SK-N-SH treated with all-trans-retinoic acid at 6 μM for 48 hours (cell line): Measurements from ENCODE around the gene GNMT.

ENCODE experiments used
- ESRRG ChIP-seq: fragments of 250-450 bp; sonication (Bioruptor Pico); IDR thresholded peaks from 2 replicates; pipeline ENCODE4 v1.6.1; 2021; ENCODE audit warnings: mild to moderate bottlenecking
- OSR1 ChIP-seq: fragments of 250-450 bp; sonication (Bioruptor Pico); IDR thresholded peaks from 2 replicates; pipeline ENCODE4 v1.8.0; 2022; ENCODE audit warnings: moderate library complexity, mild to moderate bottlenecking, inconsistent platforms
- PPARA ChIP-seq: fragments of 250-450 bp; sonication (Bioruptor Pico); IDR thresholded peaks from 2 replicates; pipeline ENCODE4 v1.5.0; 2020; ENCODE audit warnings: mild to moderate bottlenecking, borderline replicate concordance
- ZFP3 ChIP-seq: fragments of 250-450 bp; sonication (Bioruptor Pico); IDR thresholded peaks from 2 replicates; pipeline ENCODE4 v1.5.0; 2020; ENCODE audit warnings: mild to moderate bottlenecking, moderate library complexity
- TF ChIP-seq, protein P1 (sequence below): fragments of 250-450 bp; sonication (Bioruptor Pico); IDR thresholded peaks from 2 replicates; pipeline ENCODE4 v1.8.0; 2021; ENCODE audit warnings: low read depth, mild to moderate bottlenecking, moderate library complexity, borderline replicate concordance
- TF ChIP-seq, protein P2 (sequence below): fragments of 250-450 bp; sonication (Bioruptor Pico); IDR thresholded peaks from 2 replicates; pipeline ENCODE4 v1.8.0; 2020; ENCODE audit warnings: mild to moderate bottlenecking, moderate library complexity, borderline replicate concordance

DNA sequence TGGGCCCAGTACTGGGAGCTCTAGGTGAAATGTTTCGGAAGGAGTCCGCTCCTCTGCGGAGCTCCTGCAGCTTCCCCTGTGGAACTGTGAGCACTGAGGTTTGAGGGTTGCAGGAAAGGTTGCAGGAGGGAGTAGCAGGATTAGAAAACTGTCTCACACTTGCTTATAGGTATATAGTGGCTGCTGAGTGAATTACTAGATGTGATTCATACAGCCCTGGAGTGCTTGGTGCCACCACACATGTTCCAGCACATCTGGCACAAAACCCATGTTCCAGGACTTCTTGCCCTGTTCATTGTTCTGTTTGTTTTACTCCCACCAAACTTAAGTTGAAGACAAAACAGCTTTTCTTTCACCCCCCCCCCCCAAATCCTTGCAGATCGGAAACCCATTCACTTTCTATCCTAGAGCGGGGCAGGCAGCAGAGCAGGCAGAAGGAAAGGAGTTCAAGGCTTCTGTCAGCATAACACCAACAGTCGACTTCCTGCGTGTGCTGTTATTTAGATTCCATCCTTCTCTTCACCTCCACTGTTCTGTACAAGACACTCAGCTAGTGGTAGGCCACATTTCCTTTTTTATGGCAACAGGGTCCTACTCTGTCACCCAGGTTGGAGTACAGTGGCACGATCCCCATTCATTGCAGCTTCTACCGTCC lies 19.1 kb downstream of the GNMT start:
- TF ChIP-seq, protein P1, sequence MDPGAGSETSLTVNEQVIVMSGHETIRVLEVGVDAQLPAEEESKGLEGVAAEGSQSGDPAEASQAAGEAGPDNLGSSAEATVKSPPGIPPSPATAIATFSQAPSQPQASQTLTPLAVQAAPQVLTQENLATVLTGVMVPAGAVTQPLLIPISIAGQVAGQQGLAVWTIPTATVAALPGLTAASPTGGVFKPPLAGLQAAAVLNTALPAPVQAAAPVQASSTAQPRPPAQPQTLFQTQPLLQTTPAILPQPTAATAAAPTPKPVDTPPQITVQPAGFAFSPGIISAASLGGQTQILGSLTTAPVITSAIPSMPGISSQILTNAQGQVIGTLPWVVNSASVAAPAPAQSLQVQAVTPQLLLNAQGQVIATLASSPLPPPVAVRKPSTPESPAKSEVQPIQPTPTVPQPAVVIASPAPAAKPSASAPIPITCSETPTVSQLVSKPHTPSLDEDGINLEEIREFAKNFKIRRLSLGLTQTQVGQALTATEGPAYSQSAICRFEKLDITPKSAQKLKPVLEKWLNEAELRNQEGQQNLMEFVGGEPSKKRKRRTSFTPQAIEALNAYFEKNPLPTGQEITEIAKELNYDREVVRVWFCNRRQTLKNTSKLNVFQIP (CRISPR knock-in tag), result no peak
- TF ChIP-seq PPARA (CRISPR knock-in tag), result no peak
- no peak for TF ChIP-seq ZFP3 (CRISPR knock-in tag)
- TF ChIP-seq, protein P2, sequence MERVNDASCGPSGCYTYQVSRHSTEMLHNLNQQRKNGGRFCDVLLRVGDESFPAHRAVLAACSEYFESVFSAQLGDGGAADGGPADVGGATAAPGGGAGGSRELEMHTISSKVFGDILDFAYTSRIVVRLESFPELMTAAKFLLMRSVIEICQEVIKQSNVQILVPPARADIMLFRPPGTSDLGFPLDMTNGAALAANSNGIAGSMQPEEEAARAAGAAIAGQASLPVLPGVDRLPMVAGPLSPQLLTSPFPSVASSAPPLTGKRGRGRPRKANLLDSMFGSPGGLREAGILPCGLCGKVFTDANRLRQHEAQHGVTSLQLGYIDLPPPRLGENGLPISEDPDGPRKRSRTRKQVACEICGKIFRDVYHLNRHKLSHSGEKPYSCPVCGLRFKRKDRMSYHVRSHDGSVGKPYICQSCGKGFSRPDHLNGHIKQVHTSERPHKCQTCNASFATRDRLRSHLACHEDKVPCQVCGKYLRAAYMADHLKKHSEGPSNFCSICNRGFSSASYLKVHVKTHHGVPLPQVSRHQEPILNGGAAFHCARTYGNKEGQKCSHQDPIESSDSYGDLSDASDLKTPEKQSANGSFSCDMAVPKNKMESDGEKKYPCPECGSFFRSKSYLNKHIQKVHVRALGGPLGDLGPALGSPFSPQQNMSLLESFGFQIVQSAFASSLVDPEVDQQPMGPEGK (CRISPR knock-in tag), result no peak
- no peak for TF ChIP-seq OSR1 (CRISPR knock-in tag)
- TF ChIP-seq ESRRG, result no peak
